ENCODE measurements around the gene GPC5. TPM values are rescaled to one million over a fixed set of nuclear protein-coding genes. Genes with fewer than 3 reads are reported as not detected.

GPC5 gene
- total and polyA plus RNA-seq, 4 donors: 0.51 to 22.4 (median 2.0) TPM

DNA sequence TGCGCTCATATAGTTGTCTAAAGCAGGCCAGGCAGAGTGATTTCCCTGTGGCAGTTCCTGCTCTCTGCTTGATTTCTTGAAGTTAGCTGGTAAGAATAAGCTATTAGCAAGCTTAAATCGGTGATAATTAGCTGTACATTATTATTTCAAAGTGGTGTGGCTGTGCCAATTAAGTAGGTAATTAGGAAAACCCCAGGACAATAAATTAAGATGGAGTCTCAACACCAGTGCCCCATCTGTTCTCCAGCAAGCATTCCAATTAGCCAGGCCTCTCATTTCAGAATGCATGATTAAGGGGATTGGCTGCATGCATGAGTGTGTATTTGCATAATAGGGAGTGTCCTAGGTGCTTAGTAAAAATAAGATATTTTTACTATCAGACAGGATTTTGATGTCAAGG is 342.3 kb downstream of the GPC5 start:
- no peak for DNase-seq (ENCODE audit: low spot score)
- H3K4me3 ChIP-seq (ENCODE audit: low read depth in 1 of 3, low read length in 3 of 3): no peak overlapping the region
- WGBS: 88% methylated on average over 2 of the region's 2 CpGs

DNA sequence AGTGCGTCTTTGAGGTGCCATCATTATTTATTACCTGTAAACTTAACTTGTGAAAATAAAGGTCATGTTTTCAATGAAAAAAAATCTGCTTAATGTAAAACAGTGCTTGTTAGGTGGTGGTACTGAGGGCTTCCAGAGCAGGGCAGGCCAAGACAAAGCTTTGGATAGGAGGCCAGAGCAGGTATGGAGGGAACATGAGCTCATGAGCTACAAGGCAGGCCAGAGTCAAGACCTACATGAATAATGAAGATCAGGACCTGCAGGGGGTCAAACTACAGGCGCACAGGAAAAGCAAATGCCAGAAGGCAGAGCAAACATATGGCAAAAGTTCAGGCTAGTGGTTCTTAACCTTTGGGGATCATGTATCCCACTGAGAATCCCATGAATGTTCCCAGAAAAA is 343.5 kb downstream of the GPC5 start:
- no peaks in the 10 kb centered on the region for H3K36me3 ChIP-seq (ENCODE audit: control insufficient read depth in 4 of 4, insufficient read depth in 3 of 4, low read depth in 1 of 4, low read length in 3 of 4)
- H3K9me3 ChIP-seq (ENCODE audit: control insufficient read depth in 4 of 4, low read length in 3 of 4): no peaks in the 10 kb centered on the region
- H3K9ac ChIP-seq (ENCODE audit: low read depth in 1 of 2, low read length in 2 of 2): no peak overlapping the region
- no peaks in the 10 kb centered on the region for H3K27me3 ChIP-seq (ENCODE audit: control insufficient read depth in 4 of 4, insufficient read depth in 4 of 4, low read length in 3 of 4)
- H3K4me3 ChIP-seq (ENCODE audit: low read depth in 1 of 3, low read length in 3 of 3): no peak overlapping the region
- WGBS: 84% methylated on average over 2 of the region's 2 CpGs
- H3K4me1 ChIP-seq (ENCODE audit: control insufficient read depth in 4 of 4, insufficient read depth in 4 of 4, low read length in 3 of 4): no peaks in the 10 kb centered on the region
- no peak overlapping the region for H3K27ac ChIP-seq (ENCODE audit: low read depth in 1 of 2, low read length in 2 of 2)
- no peak for DNase-seq (ENCODE audit: low spot score)
- TF ChIP-seq FOXA2 (IDR thresholded peaks at IDR 0.05) (no peak), EGR1 (IDR thresholded peaks at IDR 0.05; ENCODE audit: low read depth in 2 of 2) (no peak), HNF4A (conservative IDR thresholded peaks at IDR 0.05) (no peak), HNF4G (IDR thresholded peaks at IDR 0.05) (no peak), YY1 (IDR thresholded peaks at IDR 0.05) (no peak), RXRA (IDR thresholded peaks at IDR 0.05) (no peak), NR2F2 (IDR thresholded peaks at IDR 0.05) (no peak), SP1 (IDR thresholded peaks at IDR 0.05) (no peak), GABPA (IDR thresholded peaks at IDR 0.05 in 1 of 2, conservative IDR thresholded peaks at IDR 0.05 in 1 of 2) (no peak), RAD21 (IDR thresholded peaks at IDR 0.05) (no peak)
- TF ChIP-seq, protein P1, sequence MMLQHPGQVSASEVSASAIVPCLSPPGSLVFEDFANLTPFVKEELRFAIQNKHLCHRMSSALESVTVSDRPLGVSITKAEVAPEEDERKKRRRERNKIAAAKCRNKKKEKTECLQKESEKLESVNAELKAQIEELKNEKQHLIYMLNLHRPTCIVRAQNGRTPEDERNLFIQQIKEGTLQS (IDR thresholded peaks at IDR 0.05): no peak
- TF ChIP-seq, protein P2, sequence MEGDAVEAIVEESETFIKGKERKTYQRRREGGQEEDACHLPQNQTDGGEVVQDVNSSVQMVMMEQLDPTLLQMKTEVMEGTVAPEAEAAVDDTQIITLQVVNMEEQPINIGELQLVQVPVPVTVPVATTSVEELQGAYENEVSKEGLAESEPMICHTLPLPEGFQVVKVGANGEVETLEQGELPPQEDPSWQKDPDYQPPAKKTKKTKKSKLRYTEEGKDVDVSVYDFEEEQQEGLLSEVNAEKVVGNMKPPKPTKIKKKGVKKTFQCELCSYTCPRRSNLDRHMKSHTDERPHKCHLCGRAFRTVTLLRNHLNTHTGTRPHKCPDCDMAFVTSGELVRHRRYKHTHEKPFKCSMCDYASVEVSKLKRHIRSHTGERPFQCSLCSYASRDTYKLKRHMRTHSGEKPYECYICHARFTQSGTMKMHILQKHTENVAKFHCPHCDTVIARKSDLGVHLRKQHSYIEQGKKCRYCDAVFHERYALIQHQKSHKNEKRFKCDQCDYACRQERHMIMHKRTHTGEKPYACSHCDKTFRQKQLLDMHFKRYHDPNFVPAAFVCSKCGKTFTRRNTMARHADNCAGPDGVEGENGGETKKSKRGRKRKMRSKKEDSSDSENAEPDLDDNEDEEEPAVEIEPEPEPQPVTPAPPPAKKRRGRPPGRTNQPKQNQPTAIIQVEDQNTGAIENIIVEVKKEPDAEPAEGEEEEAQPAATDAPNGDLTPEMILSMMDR (IDR thresholded peaks at IDR 0.05; ENCODE audit: low read depth, low read length, missing input control): no peak

More for the DNA sequence above, 342.3 kb downstream of the GPC5 start:
- H3K27me3 ChIP-seq (ENCODE audit: control insufficient read depth in 4 of 4, insufficient read depth in 4 of 4, low read length in 3 of 4): no peaks in the 10 kb centered on the region
- no peaks in the 10 kb centered on the region for H3K4me1 ChIP-seq (ENCODE audit: control insufficient read depth in 4 of 4, insufficient read depth in 4 of 4, low read length in 3 of 4)
- H3K9ac ChIP-seq (ENCODE audit: low read depth in 1 of 2, low read length in 2 of 2): no peak overlapping the region
- TF ChIP-seq YY1 (IDR thresholded peaks at IDR 0.05) (no peak), HNF4A (conservative IDR thresholded peaks at IDR 0.05) (no peak), TAF1 (conservative IDR thresholded peaks at IDR 0.05) (no peak), FOXA2 (IDR thresholded peaks at IDR 0.05) (no peak), FOXA1 (IDR thresholded peaks at IDR 0.05) (no peak), GABPA (IDR thresholded peaks at IDR 0.05 in 1 of 2, conservative IDR thresholded peaks at IDR 0.05 in 1 of 2) (no peak), RAD21 (IDR thresholded peaks at IDR 0.05) (no peak), SP1 (IDR thresholded peaks at IDR 0.05) (no peak), JUND (IDR thresholded peaks at IDR 0.05) (no peak), RXRA (IDR thresholded peaks at IDR 0.05) (no peak), NR2F2 (IDR thresholded peaks at IDR 0.05) (no peak), HNF4G (IDR thresholded peaks at IDR 0.05) (no peak), EGR1 (IDR thresholded peaks at IDR 0.05; ENCODE audit: low read depth in 2 of 2) (no peak)
- TF ChIP-seq, protein P3, sequence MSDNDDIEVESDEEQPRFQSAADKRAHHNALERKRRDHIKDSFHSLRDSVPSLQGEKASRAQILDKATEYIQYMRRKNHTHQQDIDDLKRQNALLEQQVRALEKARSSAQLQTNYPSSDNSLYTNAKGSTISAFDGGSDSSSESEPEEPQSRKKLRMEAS (IDR thresholded peaks at IDR 0.05): no peak
- TF ChIP-seq, protein P4, sequence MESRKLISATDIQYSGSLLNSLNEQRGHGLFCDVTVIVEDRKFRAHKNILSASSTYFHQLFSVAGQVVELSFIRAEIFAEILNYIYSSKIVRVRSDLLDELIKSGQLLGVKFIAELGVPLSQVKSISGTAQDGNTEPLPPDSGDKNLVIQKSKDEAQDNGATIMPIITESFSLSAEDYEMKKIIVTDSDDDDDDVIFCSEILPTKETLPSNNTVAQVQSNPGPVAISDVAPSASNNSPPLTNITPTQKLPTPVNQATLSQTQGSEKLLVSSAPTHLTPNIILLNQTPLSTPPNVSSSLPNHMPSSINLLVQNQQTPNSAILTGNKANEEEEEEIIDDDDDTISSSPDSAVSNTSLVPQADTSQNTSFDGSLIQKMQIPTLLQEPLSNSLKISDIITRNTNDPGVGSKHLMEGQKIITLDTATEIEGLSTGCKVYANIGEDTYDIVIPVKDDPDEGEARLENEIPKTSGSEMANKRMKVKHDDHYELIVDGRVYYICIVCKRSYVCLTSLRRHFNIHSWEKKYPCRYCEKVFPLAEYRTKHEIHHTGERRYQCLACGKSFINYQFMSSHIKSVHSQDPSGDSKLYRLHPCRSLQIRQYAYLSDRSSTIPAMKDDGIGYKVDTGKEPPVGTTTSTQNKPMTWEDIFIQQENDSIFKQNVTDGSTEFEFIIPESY (IDR thresholded peaks at IDR 0.05): no peak
- TF ChIP-seq, protein P5, sequence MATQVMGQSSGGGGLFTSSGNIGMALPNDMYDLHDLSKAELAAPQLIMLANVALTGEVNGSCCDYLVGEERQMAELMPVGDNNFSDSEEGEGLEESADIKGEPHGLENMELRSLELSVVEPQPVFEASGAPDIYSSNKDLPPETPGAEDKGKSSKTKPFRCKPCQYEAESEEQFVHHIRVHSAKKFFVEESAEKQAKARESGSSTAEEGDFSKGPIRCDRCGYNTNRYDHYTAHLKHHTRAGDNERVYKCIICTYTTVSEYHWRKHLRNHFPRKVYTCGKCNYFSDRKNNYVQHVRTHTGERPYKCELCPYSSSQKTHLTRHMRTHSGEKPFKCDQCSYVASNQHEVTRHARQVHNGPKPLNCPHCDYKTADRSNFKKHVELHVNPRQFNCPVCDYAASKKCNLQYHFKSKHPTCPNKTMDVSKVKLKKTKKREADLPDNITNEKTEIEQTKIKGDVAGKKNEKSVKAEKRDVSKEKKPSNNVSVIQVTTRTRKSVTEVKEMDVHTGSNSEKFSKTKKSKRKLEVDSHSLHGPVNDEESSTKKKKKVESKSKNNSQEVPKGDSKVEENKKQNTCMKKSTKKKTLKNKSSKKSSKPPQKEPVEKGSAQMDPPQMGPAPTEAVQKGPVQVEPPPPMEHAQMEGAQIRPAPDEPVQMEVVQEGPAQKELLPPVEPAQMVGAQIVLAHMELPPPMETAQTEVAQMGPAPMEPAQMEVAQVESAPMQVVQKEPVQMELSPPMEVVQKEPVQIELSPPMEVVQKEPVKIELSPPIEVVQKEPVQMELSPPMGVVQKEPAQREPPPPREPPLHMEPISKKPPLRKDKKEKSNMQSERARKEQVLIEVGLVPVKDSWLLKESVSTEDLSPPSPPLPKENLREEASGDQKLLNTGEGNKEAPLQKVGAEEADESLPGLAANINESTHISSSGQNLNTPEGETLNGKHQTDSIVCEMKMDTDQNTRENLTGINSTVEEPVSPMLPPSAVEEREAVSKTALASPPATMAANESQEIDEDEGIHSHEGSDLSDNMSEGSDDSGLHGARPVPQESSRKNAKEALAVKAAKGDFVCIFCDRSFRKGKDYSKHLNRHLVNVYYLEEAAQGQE (IDR thresholded peaks at IDR 0.05): no peak
- TF ChIP-seq, protein P1 (IDR thresholded peaks at IDR 0.05): no peak
- TF ChIP-seq, protein P2 (IDR thresholded peaks at IDR 0.05; ENCODE audit: low read depth, low read length, missing input control): no peak
- H3K9me3 ChIP-seq (ENCODE audit: control insufficient read depth in 4 of 4, low read length in 3 of 4): no peaks in the 10 kb centered on the region
- no peak overlapping the region for H3K27ac ChIP-seq (ENCODE audit: low read depth in 1 of 2, low read length in 2 of 2)
- no peaks in the 10 kb centered on the region for H3K36me3 ChIP-seq (ENCODE audit: control insufficient read depth in 4 of 4, insufficient read depth in 3 of 4, low read depth in 1 of 4, low read length in 3 of 4)
